Hematopoietic multipotent progenitor cell treated with erythropoietin and hydrocortisone succinate and interleukin-3 and kit ligand, for 4 days (in vitro differentiated cells): ENCODE data around the gene FRY.
A peak's percentile ranks its signal among the peaks of the same experiment; 100 is the strongest.

Experiments
- DNase-seq: peaks from one replicate; pipeline ENCODE4 v3.0.0-alpha.2; 2015

The FRY gene

GRCh38 chr13:32228330-32229041 is 196.9 kb downstream of the FRY start:
- no peak for DNase-seq

GRCh38 chr13:32229443-32229842 is 197.9 kb downstream of the FRY start:
- DNase-seq, result no peak

DNA sequence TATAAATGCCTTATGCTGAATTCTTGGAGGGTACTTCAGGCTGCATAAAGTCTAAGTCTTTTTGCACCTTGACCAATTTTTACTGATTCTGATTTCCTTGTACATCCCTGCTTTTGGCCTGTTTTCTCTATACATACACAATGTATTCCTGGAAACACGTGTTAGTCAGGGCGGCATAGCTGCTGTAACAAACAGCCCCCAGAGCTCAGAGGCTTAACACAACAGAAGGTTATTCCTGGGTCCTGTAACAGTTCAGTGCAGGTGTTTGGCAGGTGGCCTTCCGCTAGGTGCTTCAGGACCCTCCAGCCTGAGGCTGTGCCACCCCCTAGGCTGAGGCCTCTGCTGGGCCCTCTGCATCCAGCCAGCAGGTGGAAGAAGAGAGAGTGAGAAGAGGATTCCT is 200.7 kb downstream of the FRY start:
- no peak for DNase-seq

GRCh38 chr13:32233062-32233461 is 201.5 kb downstream of the FRY start:
- no peak for DNase-seq

DNA sequence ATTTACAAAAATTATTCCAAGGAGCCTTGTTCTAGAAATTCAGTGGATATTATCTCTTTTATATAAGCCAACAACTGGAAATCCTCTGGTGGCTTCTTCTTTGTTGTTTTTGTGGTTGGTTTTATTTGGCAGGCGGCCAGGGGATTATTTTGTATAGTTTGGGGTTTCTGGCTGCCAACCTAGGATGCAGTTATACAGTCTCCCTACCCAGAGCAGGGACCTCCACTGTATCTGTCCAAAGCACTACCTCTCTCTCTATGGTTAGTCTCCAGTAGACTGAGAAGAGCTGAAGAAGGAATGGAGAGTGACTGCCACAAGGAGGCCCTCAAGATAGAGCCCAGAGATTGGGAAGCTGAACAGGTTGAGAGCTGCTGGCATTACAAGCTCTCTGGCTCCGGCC is 203.3 kb downstream of the FRY start:
- peak; percentile 73 for DNase-seq

- no peak for DNase-seq
These were observed 206.1 kb downstream of the FRY start for GRCh38 chr13:32237681-32238080.

GRCh38 chr13:32243695-32244094 is 212.1 kb downstream of the FRY start:
- no peak for DNase-seq

GRCh38 chr13:32245555-32245954 is 214.0 kb downstream of the FRY start:
- DNase-seq, result no peak

- DNase-seq, result peak; percentile 91
These were observed 214.9 kb downstream of the FRY start for GRCh38 chr13:32246468-32246867.

- no peak for DNase-seq
These were observed 216.3 kb downstream of the FRY start for GRCh38 chr13:32247887-32248286.

GRCh38 chr13:32248801-32249200 is 217.2 kb downstream of the FRY start:
- no peak for DNase-seq

GRCh38 chr13:32252812-32253438 is 221.4 kb downstream of the FRY start:
- DNase-seq, result peak; percentile 17

GRCh38 chr13:32253911-32254399 is 222.4 kb downstream of the FRY start:
- DNase-seq, result no peak

- DNase-seq, result peak; percentile 41
These were observed 222.8 kb downstream of the FRY start for GRCh38 chr13:32254416-32254815.

GRCh38 chr13:32254916-32255723 is 223.5 kb downstream of the FRY start:
- DNase-seq, result no peak

GRCh38 chr13:32255724-32256109 is 224.1 kb downstream of the FRY start:
- DNase-seq, result no peak

DNA sequence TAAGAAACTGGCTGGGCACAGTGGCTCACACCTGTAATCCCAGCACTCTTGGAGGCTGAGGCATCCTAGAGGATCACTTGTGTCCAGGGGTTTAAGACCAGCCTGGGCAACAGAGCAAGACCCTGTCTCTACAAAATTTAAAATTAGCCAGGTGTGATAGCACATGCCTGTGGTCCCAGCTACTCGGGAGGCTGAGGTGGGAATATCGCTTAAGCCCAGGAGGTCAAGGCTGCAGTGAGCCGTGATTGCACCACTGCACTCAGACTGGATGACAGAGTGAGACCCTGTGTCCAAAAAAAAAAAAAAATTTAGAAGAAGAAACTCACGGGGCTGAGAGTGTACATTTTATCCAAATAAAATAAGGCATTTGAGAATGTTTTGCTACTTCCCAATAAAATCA is 224.7 kb downstream of the FRY start:
- DNase-seq, result no peak

- DNase-seq, result no peak
These were observed 226.1 kb downstream of the FRY start for GRCh38 chr13:32257649-32258048.

- DNase-seq, result no peak
These were observed 227.5 kb downstream of the FRY start for GRCh38 chr13:32259116-32259515.

- DNase-seq, result peak; percentile 35
These were observed 230.0 kb downstream of the FRY start for GRCh38 chr13:32261567-32261966.

DNA sequence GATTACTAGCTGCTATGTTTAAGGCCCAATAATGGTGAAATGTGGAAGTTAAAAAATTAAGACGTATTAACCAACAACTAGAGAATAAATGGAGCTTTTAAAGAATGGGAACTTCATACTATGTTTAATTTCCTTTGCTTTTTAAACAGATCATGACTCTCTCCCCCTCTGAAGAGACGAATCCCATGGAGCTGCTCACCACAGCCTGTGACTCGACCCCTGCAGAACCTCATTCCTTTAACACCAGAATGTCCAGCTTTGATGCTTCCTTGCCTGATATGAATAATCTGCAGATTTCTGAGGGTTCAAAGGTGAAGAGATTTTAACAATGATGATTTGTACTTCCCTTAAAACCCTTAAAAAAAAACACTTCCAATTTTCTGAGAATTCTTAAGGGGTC is 230.6 kb downstream of the FRY start:
- no peak for DNase-seq

DNA sequence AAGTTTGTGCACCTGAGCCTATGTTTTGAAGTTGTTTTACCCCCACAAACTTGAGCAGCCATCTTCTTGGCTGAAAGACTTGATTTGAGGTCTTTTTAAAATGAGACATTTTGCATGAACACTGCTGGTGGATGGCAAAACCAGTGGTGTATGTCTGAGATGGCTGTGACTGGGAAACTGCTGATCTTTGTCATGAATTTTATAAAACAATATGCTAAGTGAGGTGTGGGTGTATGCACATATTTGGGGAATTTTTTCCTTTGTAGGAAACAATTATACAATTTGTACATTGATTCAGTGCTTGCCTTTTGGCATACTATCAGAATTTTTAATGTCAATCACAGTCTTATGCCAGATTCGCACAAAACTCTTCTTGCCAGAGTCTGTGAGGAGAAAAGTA is 231.0 kb downstream of the FRY start:
- no peak for DNase-seq

GRCh38 chr13:32264407-32264806 is 232.8 kb downstream of the FRY start:
- DNase-seq, result no peak

DNA sequence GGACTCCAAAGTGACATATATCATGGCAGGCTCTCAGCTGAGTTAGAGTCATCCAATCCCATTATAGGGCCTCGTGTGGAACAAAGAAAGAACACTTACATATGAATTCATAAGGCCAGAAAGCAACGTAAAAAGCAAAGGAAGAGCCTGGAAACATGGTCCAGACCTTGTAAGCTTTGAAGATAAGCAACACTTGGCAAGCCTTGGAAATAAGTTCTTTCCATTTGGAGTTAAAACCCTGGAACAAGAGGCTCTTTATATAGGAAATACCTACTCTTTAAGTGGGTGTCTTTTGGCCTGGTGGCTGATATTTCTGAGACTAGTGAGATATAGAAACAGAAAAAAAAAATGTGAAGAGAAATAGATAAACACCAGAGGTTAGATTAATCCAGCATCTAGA is 234.2 kb downstream of the FRY start:
- no peak for DNase-seq
